Effector memory CD8-positive, alpha-beta T cell (primary cell): ENCODE data around the gene EED.
A peak's percentile ranks its signal among the peaks of the same experiment; 100 is the strongest.

ENCODE experiments used
- ATAC-seq: fragments of 150-1000 bp; cut with Tn5 transposase; replicated peaks from 2 replicates; pipeline ENCODE4 v1.10.0; 2021; ENCODE audit warnings: mild to moderate bottlenecking, moderate library complexity
- DNase-seq, 3 experiments: peaks; one replicate each; pipeline ENCODE4 v3.0.0; 2021
- H3K27ac Mint-ChIP-seq, 2 donors: one replicate each; pipeline ENCODE4 v1.8.0; 2022; ENCODE audit warnings: mild to moderate bottlenecking in 2 of 2, mixed read lengths in 2 of 2, moderate library complexity in 2 of 2
- H3K27me3 Mint-ChIP-seq, 2 donors: one replicate each; pipeline ENCODE4 v1.8.0; 2022; ENCODE audit warnings: mixed read lengths in 2 of 2
- H3K36me3 Mint-ChIP-seq: one replicate; pipeline ENCODE4 v1.8.0; 2022; ENCODE audit warnings: mild to moderate bottlenecking, moderate library complexity, mixed read lengths; ENCODE audit not compliant: insufficient read depth
- H3K4me1 Mint-ChIP-seq, 2 donors: one replicate each; pipeline ENCODE4 v1.8.0; 2022; ENCODE audit warnings: low read depth in 2 of 2, mixed read lengths in 2 of 2
- H3K4me3 Mint-ChIP-seq, 2 donors: one replicate each; pipeline ENCODE4 v1.8.0; 2022; ENCODE audit warnings: mild to moderate bottlenecking in 2 of 2, mixed read lengths in 2 of 2, moderate library complexity in 2 of 2
- H3K9me3 Mint-ChIP-seq, 2 donors: one replicate each; pipeline ENCODE4 v1.8.0; 2022; ENCODE audit warnings: mixed read lengths in 2 of 2
- total RNA-seq, 9 experiments: gene quantifications; one replicate each; lab custom pipeline; 2026; lab: John Stamatoyannopoulos, UW

Gene EED
- total RNA-seq: 30.2 to 250 (median 71.3) reads per million in 9 experiments

GRCh38 chr11:86244522-86245368 is at the start of gene EED:
Gene EED, plus strand, starts transcription at chr11:86244753. Its CDS starts 477 bp downstream, at chr11:86245230.
- peak; percentile 79 for ATAC-seq
- peak; percentile 88 to 92 (median 92) for DNase-seq
- Mint-ChIP-seq H3K4me1 (peaks cover 22 to 25% of the 10 kb centered on the region in 2 donors), H3K27ac (no peak within 1 kb of the TSS), H3K9me3 (no peaks in the 10 kb centered on the region), H3K27me3 (peaks cover 0 to 10% of the 10 kb centered on the region in 2 donors), H3K4me3 (no peak within 1 kb of the TSS), H3K36me3 (peaks cover 3% of the 10 kb centered on the region)

- H3K9me3 Mint-ChIP-seq: no peaks in the 10 kb centered on the region
- no peak for DNase-seq
- no peaks in the 10 kb centered on the region for H3K36me3 Mint-ChIP-seq
- peak overlapping the region in 1 of 2 donors; percentile 9 for H3K27ac Mint-ChIP-seq
- H3K27me3 Mint-ChIP-seq: no peaks in the 10 kb centered on the region
- H3K4me1 Mint-ChIP-seq: peaks cover 7 to 15% of the 10 kb centered on the region in 2 donors
- no peak overlapping the region for H3K4me3 Mint-ChIP-seq
- ATAC-seq: no peak
Observed at GRCh38 chr11:86194998-86195397, 49.6 kb upstream of the EED start.

GRCh38 chr11:86196085-86196696 is 48.4 kb upstream of the EED start:
- ATAC-seq (no peak), DNase-seq (no peak)
- Mint-ChIP-seq H3K27me3 (no peaks in the 10 kb centered on the region), H3K9me3 (no peaks in the 10 kb centered on the region), H3K4me1 (peaks cover 7 to 15% of the 10 kb centered on the region in 2 donors), H3K36me3 (no peaks in the 10 kb centered on the region), H3K4me3 (no peak overlapping the region), H3K27ac (no peak overlapping the region)

- no peak overlapping the region for H3K4me3 Mint-ChIP-seq
Observed at GRCh38 chr11:86196913-86197312, 47.6 kb upstream of the EED start.

GRCh38 chr11:86197448-86197847 is 47.1 kb upstream of the EED start:
- ATAC-seq (no peak), DNase-seq (no peak)
- no peak overlapping the region for H3K27ac Mint-ChIP-seq
- H3K4me3 Mint-ChIP-seq: no peak overlapping the region
- H3K4me1 Mint-ChIP-seq: peaks cover 7 to 14% of the 10 kb centered on the region in 2 donors
- H3K27me3 Mint-ChIP-seq: no peaks in the 10 kb centered on the region
- no peaks in the 10 kb centered on the region for H3K36me3 Mint-ChIP-seq
- H3K9me3 Mint-ChIP-seq: no peaks in the 10 kb centered on the region

More at GRCh38 chr11:86196913-86197312, 47.6 kb upstream of the EED start:
- no peaks in the 10 kb centered on the region for H3K9me3 Mint-ChIP-seq
- DNase-seq (no peak), ATAC-seq (no peak)
- H3K36me3 Mint-ChIP-seq: no peaks in the 10 kb centered on the region
- peaks cover 7 to 15% of the 10 kb centered on the region in 2 donors for H3K4me1 Mint-ChIP-seq
- H3K27ac Mint-ChIP-seq: no peak overlapping the region
- no peaks in the 10 kb centered on the region for H3K27me3 Mint-ChIP-seq

- no peak overlapping the region for H3K27ac Mint-ChIP-seq
- no peak overlapping the region for H3K4me3 Mint-ChIP-seq
- peaks cover 5 to 7% of the 10 kb centered on the region in 2 donors for H3K4me1 Mint-ChIP-seq
Observed at GRCh38 chr11:86198139-86198538, 46.4 kb upstream of the EED start.

GRCh38 chr11:86199354-86199753 is 45.2 kb upstream of the EED start:
- Mint-ChIP-seq H3K27ac (no peak overlapping the region), H3K9me3 (no peaks in the 10 kb centered on the region), H3K36me3 (no peaks in the 10 kb centered on the region), H3K4me3 (no peak overlapping the region), H3K4me1 (no peaks in the 10 kb centered on the region), H3K27me3 (no peaks in the 10 kb centered on the region)
- ATAC-seq (no peak), DNase-seq (no peak)

More at GRCh38 chr11:86198139-86198538, 46.4 kb upstream of the EED start:
- Mint-ChIP-seq H3K9me3 (no peaks in the 10 kb centered on the region), H3K36me3 (no peaks in the 10 kb centered on the region), H3K27me3 (no peaks in the 10 kb centered on the region)
- DNase-seq (no peak), ATAC-seq (no peak)

GRCh38 chr11:86201371-86201884 is 43.1 kb upstream of the EED start:
- no peak for DNase-seq
- no peaks in the 10 kb centered on the region for H3K4me1 Mint-ChIP-seq
- ATAC-seq: no peak
- H3K36me3 Mint-ChIP-seq: peaks cover 3% of the 10 kb centered on the region
- H3K27me3 Mint-ChIP-seq: no peaks in the 10 kb centered on the region
- H3K4me3 Mint-ChIP-seq: no peak overlapping the region
- no peak overlapping the region for H3K27ac Mint-ChIP-seq
- no peaks in the 10 kb centered on the region for H3K9me3 Mint-ChIP-seq

- H3K4me3 Mint-ChIP-seq: no peak overlapping the region
- no peaks in the 10 kb centered on the region for H3K4me1 Mint-ChIP-seq
- ATAC-seq: peak; percentile 70
Observed at GRCh38 chr11:86202013-86202336, 42.6 kb upstream of the EED start.

GRCh38 chr11:86204356-86204755 is 40.2 kb upstream of the EED start:
- Mint-ChIP-seq H3K4me1 (no peaks in the 10 kb centered on the region), H3K4me3 (no peak overlapping the region), H3K27me3 (no peaks in the 10 kb centered on the region), H3K27ac (no peak overlapping the region), H3K36me3 (peaks cover 3% of the 10 kb centered on the region), H3K9me3 (no peaks in the 10 kb centered on the region)
- DNase-seq (no peak), ATAC-seq (no peak)

More at GRCh38 chr11:86202013-86202336, 42.6 kb upstream of the EED start:
- Mint-ChIP-seq H3K36me3 (peaks cover 3% of the 10 kb centered on the region), H3K9me3 (no peaks in the 10 kb centered on the region), H3K27me3 (no peaks in the 10 kb centered on the region), H3K27ac (no peak overlapping the region)
- no peak for DNase-seq

GRCh38 chr11:86205421-86206336 is 38.9 kb upstream of the EED start:
- Mint-ChIP-seq H3K4me3 (no peak overlapping the region), H3K27me3 (no peaks in the 10 kb centered on the region), H3K27ac (no peak overlapping the region), H3K9me3 (no peaks in the 10 kb centered on the region), H3K36me3 (peaks cover 3% of the 10 kb centered on the region), H3K4me1 (no peaks in the 10 kb centered on the region)
- DNase-seq (no peak), ATAC-seq (no peak)

GRCh38 chr11:86206337-86206695 is 38.2 kb upstream of the EED start:
- H3K27me3 Mint-ChIP-seq: no peaks in the 10 kb centered on the region
- no peaks in the 10 kb centered on the region for H3K4me1 Mint-ChIP-seq
- ATAC-seq: no peak
- peaks cover 3% of the 10 kb centered on the region for H3K36me3 Mint-ChIP-seq
- no peak overlapping the region for H3K4me3 Mint-ChIP-seq
- no peak for DNase-seq
- H3K27ac Mint-ChIP-seq: no peak overlapping the region
- H3K9me3 Mint-ChIP-seq: no peaks in the 10 kb centered on the region

- H3K4me3 Mint-ChIP-seq: no peak overlapping the region
- no peak for ATAC-seq
- H3K36me3 Mint-ChIP-seq: peaks cover 3% of the 10 kb centered on the region
- H3K27ac Mint-ChIP-seq: no peak overlapping the region
- no peaks in the 10 kb centered on the region for H3K27me3 Mint-ChIP-seq
- no peak for DNase-seq
- no peaks in the 10 kb centered on the region for H3K9me3 Mint-ChIP-seq
- no peaks in the 10 kb centered on the region for H3K4me1 Mint-ChIP-seq
Observed at GRCh38 chr11:86207413-86207812, 37.1 kb upstream of the EED start.
